NCI-H82 treated with DMSO at 0.1 percent for 48 hours (cell line): Measurements from ENCODE around the gene WT1.
"Not testable (repeated sequence)": the region's sequence is repeated elsewhere in the genome, so short reads cannot be mapped to it uniquely, and the experiment has no call there.

ENCODE experiments used
- DNase-seq: peaks from one replicate; lab custom pipeline; 2025; ENCODE audit not compliant: unreplicated experiment; lab: John Stamatoyannopoulos, UW

WT1 gene

DNA sequence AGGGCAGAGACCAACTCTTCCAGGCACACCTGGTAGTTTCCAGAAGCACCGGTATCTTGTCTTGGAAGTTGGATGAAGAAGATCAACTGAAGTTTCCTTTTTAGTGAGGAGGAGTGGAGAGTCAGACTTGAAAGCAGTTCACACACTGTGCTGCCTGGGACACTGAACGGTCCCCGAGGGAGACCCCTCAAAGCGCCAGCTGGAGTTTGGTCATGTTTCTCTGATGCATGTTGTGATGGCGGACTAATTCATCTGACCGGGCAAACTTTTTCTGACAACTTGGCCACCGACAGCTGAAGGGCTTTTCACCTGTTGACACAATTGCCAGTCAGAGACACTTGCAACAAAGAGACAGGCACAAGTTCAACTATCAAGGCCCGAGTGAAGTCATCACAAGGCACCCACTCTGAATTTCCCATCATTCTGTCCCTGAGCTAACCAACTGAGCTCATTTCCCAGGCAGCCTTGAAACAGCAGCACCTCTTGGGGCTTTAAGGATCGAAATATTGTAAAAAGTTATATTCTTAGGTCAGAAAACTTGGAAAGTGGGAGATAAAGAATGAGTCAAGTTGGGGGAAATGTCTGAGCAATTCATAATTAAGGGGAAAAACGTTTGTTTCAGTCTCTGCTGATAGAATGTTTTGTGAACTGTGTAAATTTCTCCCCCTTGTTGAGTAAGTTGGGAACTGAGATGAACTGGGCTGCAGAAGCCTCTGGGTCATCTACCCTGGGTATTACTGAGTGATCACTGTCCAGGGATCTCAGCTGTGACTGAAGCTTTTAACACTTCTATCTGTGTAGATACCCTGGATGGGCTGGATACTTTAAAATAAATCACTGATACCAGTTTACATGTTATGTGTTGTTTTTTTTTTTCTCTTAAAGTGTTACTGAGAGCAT is 46.2 kb downstream of the WT1 start:
- DNase-seq: no peak

DNA sequence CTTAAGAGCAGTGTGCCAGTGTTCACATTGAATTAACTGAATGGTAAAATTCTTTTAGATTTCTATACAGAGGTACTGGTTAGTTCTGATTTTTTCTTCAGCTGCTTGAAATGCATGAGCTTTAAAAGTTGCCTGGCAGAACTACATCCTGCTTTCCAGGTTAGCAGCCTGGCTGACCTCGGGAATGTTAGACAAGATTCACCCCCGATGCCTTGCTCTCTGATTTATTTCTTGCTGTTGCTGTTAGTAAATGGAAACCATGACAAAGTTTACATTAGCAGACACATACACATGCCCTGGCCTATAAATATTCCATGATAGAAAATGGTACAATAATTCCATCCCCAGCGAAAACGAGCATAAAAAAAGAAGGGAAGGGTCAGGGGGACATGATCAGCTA is 47.0 kb downstream of the WT1 start:
- DNase-seq: no peak

GRCh38 chr11:32387411-32387810 is 47.9 kb downstream of the WT1 start:
- DNase-seq: no peak

- DNase-seq: no peak
Observed at GRCh38 chr11:32386770-32387377, 48.5 kb downstream of the WT1 start.

GRCh38 chr11:32385998-32386397 is 49.3 kb downstream of the WT1 start:
- no peak for DNase-seq

- no peak for DNase-seq
Observed at GRCh38 chr11:32382339-32383049, 52.8 kb downstream of the WT1 start.

GRCh38 chr11:32381179-32381578 is 54.2 kb downstream of the WT1 start:
- DNase-seq: no peak

GRCh38 chr11:32379719-32380118 is 55.6 kb downstream of the WT1 start:
- DNase-seq: no peak

DNA sequence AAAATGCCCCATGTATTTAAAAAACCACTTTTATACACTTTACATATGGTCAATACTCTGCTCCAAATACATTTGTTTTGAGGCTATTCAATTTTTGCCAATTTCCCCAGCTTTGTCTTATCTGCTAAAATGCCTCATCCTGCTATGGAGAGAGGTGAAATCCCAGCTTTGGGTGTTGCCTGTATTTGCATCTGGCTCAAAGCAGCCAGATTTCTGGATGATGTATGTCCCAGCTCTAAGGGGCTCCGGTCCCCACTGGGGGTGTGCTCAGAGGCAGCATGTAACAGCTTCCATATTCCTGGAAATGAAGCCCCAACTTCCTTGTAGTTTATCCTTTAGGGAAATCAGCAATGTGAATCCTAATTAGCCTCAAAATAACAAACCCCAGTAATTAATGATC is 59.5 kb downstream of the WT1 start:
- no peak for DNase-seq

- no peak for DNase-seq
Observed at GRCh38 chr11:32374261-32374711, 61.1 kb downstream of the WT1 start.

DNA sequence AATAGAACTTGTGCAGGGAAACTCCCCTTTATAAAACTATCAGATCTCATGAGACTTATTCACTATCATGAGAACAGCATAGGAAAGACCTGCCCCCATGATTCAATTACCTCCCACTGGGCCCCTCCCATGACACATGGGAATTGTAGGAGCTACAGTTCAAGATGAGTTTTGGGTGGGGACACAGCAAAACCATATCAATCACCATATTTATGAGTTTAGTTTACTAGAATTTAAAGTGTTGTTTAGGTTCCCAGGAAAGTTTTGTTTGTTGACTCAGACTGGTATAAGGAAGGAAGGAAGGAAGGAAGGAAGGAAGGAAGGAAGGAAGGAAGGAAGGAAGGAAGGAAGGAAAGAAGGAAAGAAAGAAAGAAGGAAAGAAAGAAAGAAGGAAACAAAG is 65.4 kb downstream of the WT1 start:
- DNase-seq: not testable (repeated sequence)

DNA sequence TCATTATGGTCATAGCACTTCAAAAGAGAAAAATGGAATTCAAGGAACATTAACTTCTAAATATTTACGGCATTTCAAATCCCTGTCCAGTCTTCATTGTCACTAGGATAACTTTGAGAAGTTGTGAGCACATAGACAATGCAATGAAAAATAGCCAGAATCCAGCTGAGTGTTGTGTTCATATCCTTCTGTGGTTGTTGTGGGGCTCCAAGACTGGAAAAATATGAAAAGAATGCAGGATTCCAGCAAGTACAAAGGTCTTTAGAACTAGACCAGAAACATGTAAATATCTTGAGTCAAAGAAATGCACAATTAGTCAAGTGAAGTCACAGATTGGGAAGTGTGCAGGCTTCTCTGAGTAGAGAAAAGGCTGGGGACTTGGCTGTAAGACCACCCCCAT is 68.7 kb downstream of the WT1 start:
- DNase-seq: no peak

DNA sequence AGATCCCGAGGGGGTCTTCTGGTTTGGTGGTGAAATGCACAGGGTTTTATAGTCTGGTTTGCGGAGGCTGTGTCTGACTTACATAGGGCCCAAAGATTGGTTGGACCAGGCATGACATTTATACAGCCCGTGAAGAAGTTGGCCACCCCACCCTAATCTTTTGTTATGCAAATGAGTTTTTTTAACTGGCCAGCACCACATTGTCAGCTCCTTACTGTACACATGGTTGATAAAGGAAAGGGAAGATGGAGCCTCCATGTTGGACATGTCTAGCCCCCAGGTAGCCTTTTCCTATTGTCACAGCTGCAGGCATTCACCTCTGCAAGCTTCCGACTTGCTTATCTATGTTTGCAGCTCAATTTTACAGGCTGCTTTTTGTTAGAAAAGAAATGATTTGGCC is 70.1 kb downstream of the WT1 start:
- no peak for DNase-seq

GRCh38 chr11:32358729-32359128 is 76.6 kb downstream of the WT1 start:
- peak; percentile 74 for DNase-seq

GRCh38 chr11:32353884-32354283 is 81.5 kb downstream of the WT1 start:
- no peak for DNase-seq

GRCh38 chr11:32348502-32348901 is 86.8 kb downstream of the WT1 start:
- DNase-seq: no peak

- no peak for DNase-seq
Observed at GRCh38 chr11:32344946-32345345, 90.4 kb downstream of the WT1 start.

DNA sequence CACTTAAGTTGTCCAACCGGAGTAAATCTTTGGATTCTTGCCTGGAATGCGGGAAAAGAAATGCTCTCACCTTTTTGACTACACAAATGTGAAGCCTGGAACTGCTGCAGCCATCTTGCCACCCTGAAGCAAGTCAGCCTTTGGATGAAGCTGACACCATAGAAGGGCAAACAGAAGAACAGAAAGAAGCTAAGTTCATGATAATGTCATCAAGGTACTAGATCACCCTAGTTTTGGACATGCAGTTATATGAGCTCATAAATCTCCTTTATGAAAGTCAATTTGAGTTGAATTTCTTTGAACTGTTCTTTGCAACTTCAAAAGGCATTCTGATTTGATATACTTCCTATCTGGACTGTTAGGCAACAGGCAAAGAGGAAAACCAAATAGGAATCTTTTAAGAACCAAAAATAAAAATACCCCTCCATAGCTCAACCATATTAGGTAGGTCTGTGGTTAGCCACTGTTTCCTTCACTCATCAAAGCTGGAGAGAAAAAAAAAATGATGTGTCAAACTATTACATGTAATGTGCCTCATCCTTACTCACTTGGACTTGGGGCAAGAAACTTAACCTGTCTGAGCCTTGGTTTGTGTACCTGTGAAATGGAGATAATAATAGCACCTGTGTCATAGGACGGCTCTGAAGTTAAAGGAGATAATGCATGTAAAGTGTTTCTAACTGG is 91.9 kb downstream of the WT1 start:
- DNase-seq: no peak

GRCh38 chr11:32341620-32342613 is 93.4 kb downstream of the WT1 start:
- DNase-seq: no peak

GRCh38 chr11:32340181-32340580 is 95.2 kb downstream of the WT1 start:
- DNase-seq: no peak
